SU-DHL-6 (cell line): Measurements from ENCODE around the gene SELENON.

ENCODE experiments used
- EZH2phosphoT487 ChIP-seq: fragments of 200-600 bp; sonication (generic), shearing (Covaris generic); conservative IDR thresholded peaks from 2 replicates; pipeline ENCODE4 v1.6.1; 2018; ENCODE audit warnings: mild to moderate bottlenecking, antibody characterized with exemption, low read length, moderate library complexity, mixed read lengths
- TF ChIP-seq, protein P1 (sequence below): fragments of 200-600 bp; sonication (generic); IDR thresholded peaks from one replicate; pipeline ENCODE4 v1.5.1; 2017; ENCODE audit warnings: antibody characterized with exemption, mild to moderate bottlenecking, low read length, moderate library complexity; ENCODE audit not compliant: insufficient read depth, poor library complexity, severe bottlenecking

DNA sequence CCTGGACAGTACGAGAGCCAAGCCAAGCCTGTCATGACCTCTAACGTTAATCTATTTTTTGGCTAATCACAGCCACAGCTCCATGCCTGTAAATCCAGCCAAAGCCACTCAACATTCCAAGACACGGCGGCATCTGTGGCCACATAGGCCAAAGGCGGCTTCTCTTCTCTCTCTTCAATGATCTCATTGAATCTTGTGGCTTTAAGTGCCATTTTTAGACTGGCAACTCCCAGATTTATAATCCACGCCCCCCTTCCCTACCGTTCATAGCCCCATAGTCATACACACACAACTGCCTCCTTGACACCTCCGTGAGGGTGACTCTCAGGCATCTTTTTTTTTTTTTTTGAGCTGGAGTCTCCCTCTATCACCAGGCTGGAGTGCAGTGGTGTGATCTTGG, 5.7 kb upstream of the SELENON start:
- TF ChIP-seq, protein P1, sequence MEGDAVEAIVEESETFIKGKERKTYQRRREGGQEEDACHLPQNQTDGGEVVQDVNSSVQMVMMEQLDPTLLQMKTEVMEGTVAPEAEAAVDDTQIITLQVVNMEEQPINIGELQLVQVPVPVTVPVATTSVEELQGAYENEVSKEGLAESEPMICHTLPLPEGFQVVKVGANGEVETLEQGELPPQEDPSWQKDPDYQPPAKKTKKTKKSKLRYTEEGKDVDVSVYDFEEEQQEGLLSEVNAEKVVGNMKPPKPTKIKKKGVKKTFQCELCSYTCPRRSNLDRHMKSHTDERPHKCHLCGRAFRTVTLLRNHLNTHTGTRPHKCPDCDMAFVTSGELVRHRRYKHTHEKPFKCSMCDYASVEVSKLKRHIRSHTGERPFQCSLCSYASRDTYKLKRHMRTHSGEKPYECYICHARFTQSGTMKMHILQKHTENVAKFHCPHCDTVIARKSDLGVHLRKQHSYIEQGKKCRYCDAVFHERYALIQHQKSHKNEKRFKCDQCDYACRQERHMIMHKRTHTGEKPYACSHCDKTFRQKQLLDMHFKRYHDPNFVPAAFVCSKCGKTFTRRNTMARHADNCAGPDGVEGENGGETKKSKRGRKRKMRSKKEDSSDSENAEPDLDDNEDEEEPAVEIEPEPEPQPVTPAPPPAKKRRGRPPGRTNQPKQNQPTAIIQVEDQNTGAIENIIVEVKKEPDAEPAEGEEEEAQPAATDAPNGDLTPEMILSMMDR = no peak
- no peak for TF ChIP-seq EZH2phosphoT487
